HG02678 (cell line): ENCODE results near the gene MATK.

Source experiments
- ATAC-seq: cut with Tn5 transposase; IDR thresholded peaks from one replicate; pipeline ENCODE4 v1.9.1; 2021; ENCODE audit warnings: mild to moderate bottlenecking, moderate library complexity; ENCODE audit not compliant: unreplicated experiment

The MATK gene

GRCh38 chr19:3785938-3786824, at the start of gene MATK:
MATK (minus strand) TSS chr19:3786381; CDS start chr19:3785135, 1,246 bp downstream.
- no peak for ATAC-seq

- ATAC-seq: no peak
Measured at GRCh38 chr19:3835055-3835435, 48.9 kb upstream of the MATK start.

- ATAC-seq: no peak
Measured at GRCh38 chr19:3834349-3835054, 48.3 kb upstream of the MATK start.

- ATAC-seq: no peak
Measured at GRCh38 chr19:3833578-3834348, 47.6 kb upstream of the MATK start.

GRCh38 chr19:3832001-3832400, 45.8 kb upstream of the MATK start:
- no peak for ATAC-seq

- no peak for ATAC-seq
Measured at GRCh38 chr19:3831601-3832000, 45.4 kb upstream of the MATK start.

GRCh38 chr19:3830621-3831589, 44.7 kb upstream of the MATK start:
- ATAC-seq: no peak

- no peak for ATAC-seq
Measured at GRCh38 chr19:3827306-3827705, 41.1 kb upstream of the MATK start.

GRCh38 chr19:3826163-3826562, 40.0 kb upstream of the MATK start:
- ATAC-seq: no peak

- no peak for ATAC-seq
Measured at GRCh38 chr19:3825286-3825956, 39.2 kb upstream of the MATK start.

GRCh38 chr19:3823350-3823713, 37.2 kb upstream of the MATK start:
- no peak for ATAC-seq

- ATAC-seq: no peak
Measured at GRCh38 chr19:3822683-3823349, 36.6 kb upstream of the MATK start.

GRCh38 chr19:3821857-3822364, 35.7 kb upstream of the MATK start:
- ATAC-seq: no peak

GRCh38 chr19:3821156-3821555, 35.0 kb upstream of the MATK start:
- no peak for ATAC-seq

GRCh38 chr19:3819989-3820388, 33.8 kb upstream of the MATK start:
- ATAC-seq: no peak

GRCh38 chr19:3818918-3819317, 32.7 kb upstream of the MATK start:
- no peak for ATAC-seq

GRCh38 chr19:3818466-3818865, 32.3 kb upstream of the MATK start:
- ATAC-seq: no peak

GRCh38 chr19:3817761-3818160, 31.6 kb upstream of the MATK start:
- no peak for ATAC-seq

GRCh38 chr19:3816566-3817218, 30.5 kb upstream of the MATK start:
- no peak for ATAC-seq
